Islet precursor cell (in vitro differentiated cells): ENCODE measurements around the gene TUBB4B.

Source experiments
- DNase-seq: peaks from one replicate; pipeline ENCODE4 v3.0.0-alpha.2; 2018

Gene TUBB4B

DNA sequence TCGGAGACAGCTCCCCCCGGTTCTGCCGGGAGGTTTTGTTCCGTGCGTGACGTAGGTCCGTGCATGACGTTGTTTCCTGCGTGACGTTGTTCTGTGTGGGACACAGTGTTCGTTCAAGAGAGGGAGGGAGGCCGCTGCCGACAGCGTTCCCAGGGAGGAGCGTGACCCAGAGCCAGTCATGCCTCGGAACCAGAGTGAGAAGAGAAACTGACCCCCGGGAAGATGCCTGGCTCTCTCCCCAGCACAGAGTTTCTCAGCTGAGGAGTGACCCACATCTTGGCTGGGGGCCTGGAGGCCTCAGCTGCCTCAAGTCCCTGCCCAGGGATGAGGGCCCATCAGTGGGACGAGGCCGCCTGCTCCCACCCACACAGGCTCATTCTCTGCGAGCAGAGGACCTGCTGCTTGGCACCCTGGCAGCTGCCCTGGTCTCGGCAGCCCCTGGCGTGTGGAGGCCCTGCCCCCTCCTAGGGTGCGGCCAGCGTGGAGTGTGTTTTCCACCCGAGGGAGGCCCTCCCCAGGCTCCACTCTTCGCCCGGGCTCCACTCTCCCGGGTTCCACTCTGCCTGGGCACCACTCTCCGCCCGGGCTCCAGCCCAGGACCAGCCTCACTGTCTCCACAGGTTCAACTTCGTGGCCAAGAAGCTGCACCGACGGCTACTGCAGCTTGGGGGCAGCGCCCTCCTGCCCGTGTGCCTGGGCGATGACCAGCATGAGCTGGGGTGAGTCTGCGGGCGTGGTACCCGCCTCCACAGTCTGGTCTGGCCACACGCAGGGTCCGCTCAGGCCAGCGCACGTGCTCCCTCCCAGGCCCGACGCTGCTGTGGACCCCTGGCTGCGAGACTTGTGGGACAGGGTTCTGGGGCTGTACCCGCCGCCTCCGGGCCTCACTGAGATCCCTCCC lies 27.7 kb upstream of the TUBB4B start:
- no peak for DNase-seq

GRCh38 chr9:137214620-137215019 lies 26.5 kb upstream of the TUBB4B start:
- no peak for DNase-seq

DNA sequence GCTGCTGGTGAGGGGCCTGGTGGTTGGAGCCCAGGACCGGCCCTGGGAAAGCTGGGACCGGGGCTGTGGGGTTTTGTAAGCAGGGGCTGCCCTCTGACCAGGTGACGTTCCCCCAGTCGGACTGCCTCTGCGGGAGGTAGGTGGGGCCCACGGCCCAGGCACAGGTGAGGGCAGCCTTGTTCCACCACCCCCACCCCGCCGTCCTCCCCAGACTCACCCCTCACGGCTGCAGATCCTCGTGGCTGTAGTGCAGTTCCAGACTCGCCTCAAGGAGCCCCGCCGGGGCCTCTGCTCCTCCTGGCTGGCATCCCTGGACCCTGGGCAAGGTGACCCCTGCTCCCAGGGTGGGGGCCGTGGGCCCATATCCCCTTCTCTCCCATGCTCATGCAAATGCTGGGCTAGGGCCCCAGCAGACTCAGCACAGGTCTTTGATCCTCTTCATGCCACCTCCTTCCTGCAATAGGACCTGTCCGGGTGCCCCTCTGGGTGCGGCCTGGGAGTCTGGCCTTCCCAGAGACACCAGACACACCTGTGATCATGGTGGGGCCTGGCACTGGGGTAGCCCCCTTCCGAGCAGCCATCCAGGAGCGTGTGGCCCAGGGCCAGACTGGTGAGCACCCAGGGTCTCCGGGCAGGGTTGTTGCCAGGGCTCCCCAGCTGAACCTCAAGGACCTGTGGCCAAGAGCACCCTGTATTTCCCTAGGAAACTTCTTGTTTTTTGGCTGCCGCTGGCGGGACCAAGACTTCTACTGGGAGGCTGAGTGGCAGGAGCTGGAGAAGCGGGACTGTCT lies 25.7 kb upstream of the TUBB4B start:
- no peak for DNase-seq

GRCh38 chr9:137216188-137216965 lies 24.7 kb upstream of the TUBB4B start:
- DNase-seq = no peak

GRCh38 chr9:137217276-137218211 lies 23.5 kb upstream of the TUBB4B start:
- DNase-seq = peak; percentile 87

DNA sequence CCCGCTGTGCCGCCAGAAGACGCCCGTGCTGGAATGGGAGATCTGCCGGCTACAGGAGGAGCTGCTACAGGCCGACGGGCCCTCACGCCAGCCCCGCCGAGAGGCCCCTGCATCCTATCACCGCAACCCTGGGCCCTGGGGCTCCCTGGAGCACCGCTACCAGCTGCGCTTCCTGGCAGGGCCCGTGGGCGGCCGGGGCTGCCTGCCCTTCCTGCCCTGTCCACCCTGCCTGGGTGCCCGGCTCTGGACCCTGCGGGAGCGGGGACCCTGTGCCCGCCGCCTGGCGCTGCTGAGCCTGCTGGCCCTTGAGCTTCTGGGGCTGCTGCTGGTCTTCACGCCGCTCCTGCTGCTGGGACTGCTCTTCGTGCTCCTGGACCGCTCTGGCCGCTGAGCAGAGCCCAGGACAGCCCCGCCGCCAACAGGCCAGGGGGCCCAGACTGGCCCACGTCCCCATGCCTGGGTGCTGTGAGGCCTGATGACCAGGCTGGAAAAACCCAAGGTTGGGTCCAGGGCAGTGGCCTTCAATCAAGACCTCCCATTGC lies 22.8 kb upstream of the TUBB4B start:
- DNase-seq = no peak

- DNase-seq = peak; percentile 84
These were observed 22.3 kb upstream of the TUBB4B start for GRCh38 chr9:137218754-137219271.

DNA sequence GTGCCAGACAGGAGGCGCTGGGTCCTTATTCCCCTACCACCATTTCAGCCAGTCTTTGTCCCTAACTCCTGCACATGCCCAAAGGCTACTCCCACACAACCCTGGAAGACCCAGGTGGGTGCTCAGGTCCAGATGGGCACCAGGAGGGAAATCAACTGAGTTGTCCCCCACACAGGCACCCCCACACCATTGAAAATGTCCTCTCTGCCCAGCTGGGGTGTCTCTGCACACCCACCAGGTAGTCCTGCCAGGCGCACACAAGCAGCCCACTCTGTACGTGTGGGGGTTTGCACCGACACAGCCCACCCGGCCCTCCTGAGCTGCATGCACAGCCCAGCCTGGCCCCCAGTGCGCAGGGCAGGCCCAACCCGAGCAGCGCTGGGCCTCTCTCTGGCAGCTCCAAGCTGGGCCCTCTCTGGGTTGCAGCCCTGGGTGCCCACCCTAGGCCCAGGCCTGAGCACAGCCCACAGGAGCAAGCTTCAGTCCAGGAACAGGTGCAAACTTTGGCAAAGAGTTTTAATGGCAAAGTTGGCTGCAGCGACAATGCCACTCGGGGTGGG lies 21.2 kb upstream of the TUBB4B start:
- no peak for DNase-seq

- DNase-seq = no peak
These were observed 20.6 kb upstream of the TUBB4B start for GRCh38 chr9:137220317-137221094.

DNA sequence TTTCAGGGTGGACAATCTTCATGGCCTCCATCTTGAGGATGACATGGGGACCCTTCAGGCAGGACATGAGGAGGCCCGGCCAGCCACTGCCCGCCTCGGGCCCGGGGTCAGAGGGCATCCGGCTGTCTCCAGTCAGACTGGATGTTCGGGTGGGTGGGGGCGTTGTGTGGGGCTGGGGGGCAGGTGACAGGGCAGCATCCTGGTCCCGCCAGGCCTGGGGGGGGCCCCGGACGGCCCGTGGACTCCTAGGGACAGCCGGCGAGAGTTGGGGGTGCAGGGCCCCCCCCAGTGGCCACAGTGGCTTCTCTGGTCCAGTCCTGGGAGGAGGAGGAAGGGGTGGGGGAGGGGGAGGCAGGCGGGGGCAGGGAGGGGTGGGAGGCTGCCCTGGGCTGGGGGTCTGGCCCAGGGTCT lies 20.0 kb upstream of the TUBB4B start:
- DNase-seq = no peak

GRCh38 chr9:137221506-137222111 lies 19.5 kb upstream of the TUBB4B start:
- DNase-seq = no peak

GRCh38 chr9:137222190-137223077 lies 18.7 kb upstream of the TUBB4B start, which contains the start of gene RNF208:
Gene RNF208 (minus strand): TSS chr9:137222240. CDS start chr9:137221212, 1,028 bp downstream.
- no peak for DNase-seq

- DNase-seq = peak; percentile 98
These were observed 17.8 kb upstream of the TUBB4B start for GRCh38 chr9:137223078-137223970.

DNA sequence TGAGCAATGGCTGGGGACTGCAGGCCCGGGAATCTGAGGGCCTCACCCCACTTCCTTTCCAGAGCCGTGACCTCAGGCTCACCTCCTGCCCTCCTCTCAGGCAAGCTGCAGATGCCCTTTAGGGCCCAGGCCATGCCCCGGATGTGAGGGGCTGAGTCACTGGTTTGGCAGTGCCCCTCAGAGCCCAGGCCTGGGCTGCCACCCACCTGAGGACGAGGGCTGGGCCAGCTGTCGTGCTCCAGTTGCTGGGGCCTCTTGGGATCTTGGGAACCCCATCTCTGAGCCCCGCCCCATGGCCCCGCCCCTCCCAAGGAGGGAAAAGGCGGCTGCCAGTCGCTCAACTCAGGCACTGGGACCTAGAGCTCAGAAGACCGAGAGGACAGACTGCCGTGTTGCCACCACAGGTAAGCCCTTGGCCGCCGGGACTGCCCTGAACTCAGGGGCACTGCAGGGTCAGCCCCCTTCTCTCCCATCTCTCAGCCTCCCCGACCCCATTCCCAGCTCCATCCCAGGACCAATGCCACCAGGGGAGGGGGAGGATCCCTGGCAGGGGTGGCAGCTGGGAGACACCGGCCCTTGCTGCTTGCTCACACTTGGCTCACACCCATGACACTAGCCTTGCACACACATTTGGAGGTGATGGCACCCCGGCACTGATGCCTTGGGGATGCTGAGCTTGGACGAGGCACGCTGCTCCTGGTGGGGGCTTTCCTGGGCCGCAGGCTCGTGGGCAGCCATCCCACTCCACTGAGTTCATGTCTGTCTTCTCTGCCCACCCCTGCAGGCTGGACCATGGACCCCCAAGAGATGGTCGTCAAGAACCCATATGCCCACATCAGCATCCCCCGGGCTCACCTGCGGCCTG lies 16.0 kb upstream of the TUBB4B start, which contains the start of gene CYSRT1:
Gene CYSRT1 (plus strand): TSS at position 345 of the 865 bp plus-strand sequence. CDS start 448 bp downstream, at position 793.
- no peak for DNase-seq

- no peak for DNase-seq
These were observed 15.3 kb upstream of the TUBB4B start for GRCh38 chr9:137225699-137226331.
